Measurements from ENCODE around the gene CEP97.

DNA sequence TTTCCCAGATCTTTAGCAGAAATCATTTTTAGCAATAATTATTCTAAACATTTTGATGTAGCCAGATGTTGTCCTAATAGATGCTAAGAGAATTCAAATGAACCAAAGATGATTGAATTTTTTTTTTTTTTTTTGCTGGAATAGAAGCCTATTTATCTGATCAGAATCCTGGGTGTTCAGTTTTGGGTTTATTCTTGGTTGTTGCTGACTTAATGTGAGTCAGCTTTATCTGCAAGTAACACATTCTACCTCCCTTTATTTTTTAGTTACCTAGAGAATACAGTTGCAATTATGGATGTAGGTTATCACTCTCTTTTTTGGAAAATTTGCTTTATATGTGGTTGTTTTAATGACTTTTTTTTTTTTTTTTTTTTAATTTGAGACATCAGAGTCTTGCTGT lies 6.4 kb downstream of the CEP97 start:
- TF ChIP-seq POLR2A (IDR thresholded peaks at IDR 0.05), result no peak
- TF ChIP-seq, protein P1, sequence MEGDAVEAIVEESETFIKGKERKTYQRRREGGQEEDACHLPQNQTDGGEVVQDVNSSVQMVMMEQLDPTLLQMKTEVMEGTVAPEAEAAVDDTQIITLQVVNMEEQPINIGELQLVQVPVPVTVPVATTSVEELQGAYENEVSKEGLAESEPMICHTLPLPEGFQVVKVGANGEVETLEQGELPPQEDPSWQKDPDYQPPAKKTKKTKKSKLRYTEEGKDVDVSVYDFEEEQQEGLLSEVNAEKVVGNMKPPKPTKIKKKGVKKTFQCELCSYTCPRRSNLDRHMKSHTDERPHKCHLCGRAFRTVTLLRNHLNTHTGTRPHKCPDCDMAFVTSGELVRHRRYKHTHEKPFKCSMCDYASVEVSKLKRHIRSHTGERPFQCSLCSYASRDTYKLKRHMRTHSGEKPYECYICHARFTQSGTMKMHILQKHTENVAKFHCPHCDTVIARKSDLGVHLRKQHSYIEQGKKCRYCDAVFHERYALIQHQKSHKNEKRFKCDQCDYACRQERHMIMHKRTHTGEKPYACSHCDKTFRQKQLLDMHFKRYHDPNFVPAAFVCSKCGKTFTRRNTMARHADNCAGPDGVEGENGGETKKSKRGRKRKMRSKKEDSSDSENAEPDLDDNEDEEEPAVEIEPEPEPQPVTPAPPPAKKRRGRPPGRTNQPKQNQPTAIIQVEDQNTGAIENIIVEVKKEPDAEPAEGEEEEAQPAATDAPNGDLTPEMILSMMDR (IDR thresholded peaks at IDR 0.05), result no peak

Data from uterus (tissue), 2 donors.